HUDEP-2 (cell line): ENCODE results near the gene CNTN4.
"Not testable (repeated sequence)": the region's sequence is repeated elsewhere in the genome, so short reads cannot be mapped to it uniquely, and the experiment has no call there.

Source experiments
- DNase-seq, 76 experiments: peaks; one replicate each; lab custom pipeline; 2025; ENCODE audit not compliant: unreplicated experiment in 76 of 76; lab: John Stamatoyannopoulos, UW

The CNTN4 gene

DNA sequence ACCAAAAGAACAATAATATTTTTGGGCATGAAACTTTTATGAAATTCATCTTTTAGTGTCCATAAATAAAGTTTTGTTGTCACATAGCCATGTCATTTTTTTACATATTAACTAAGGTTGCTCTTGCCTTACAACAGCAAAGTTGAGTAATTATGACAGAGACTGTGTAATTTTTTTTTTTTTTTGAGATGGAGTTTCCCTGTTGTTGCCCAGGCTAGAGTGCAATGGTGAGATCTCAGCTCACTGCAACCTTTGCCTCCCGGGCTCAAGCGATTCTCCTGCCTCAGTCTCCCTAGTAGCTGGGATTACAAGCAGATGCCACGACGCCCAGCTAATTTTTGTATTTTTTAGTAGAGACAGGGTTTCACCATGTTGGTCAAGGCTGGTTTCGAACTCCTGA is 894.5 kb downstream of the CNTN4 start:
- not testable (repeated sequence) for DNase-seq

DNA sequence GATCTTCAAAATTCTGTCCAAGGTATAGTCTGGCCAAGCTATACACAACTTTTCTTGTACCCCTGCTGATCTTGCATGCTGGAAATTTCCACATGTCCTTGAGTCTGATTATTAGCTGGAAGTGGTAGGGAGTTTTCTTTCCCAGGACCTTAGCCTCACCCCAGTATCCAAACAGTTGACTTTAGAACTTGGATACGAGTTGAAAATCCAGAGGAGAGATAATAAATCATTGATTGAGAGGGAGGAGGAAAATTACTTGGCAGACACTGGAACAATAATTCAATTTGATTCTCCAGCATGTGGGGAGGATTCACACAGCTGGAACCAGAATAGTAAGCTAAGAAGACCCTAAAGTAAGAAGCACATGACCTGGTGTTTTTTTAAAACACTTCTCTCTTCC is 895.1 kb downstream of the CNTN4 start:
- no peak for DNase-seq

DNA sequence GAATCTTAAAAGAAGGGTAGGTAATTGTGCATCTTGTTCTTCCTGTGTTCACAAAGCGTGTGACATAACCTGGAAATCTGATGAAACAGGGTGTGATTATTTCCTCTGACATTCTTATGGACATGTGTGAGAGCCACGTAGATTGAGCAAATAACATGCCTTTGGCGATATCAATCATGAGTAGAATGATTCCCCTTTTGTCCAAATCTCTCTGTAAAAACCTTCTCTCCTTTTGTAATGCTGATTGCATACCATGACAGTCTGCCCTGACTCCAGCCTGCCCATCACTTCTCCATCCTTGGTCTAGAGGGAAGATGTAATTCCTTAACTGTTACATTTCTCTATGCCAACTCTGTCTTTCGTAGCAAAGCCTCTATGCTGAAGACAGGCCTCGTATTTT is 896.5 kb downstream of the CNTN4 start:
- no peak for DNase-seq

DNA sequence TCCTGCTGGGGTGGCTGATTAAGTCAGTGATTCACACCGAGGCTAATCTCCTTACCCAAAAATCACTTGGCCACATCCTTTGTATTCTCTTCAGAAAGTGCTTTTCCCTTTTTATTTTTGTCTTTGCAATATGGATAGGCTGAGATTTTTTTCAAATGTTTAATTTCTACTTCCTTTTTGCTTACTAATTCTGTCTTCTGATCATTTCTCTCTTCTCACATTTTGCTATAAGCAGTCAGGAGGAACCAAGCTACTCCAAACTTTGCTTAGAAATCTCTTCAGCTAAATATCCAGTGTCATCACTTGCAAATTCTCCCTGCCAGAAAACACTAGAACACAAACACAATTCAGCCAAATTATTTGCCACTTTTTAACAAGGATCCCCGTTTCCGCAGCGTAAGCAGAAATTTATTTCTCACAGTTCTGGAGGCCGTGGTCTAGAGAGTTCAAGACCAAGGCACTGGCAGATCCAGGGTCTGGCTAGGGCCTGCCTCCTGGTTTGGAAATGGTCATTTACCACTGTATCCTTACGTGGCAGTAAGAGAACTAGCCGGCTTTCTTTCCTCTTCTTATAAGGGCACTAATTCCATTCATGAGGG is 906.6 kb downstream of the CNTN4 start:
- no peak for DNase-seq

DNA sequence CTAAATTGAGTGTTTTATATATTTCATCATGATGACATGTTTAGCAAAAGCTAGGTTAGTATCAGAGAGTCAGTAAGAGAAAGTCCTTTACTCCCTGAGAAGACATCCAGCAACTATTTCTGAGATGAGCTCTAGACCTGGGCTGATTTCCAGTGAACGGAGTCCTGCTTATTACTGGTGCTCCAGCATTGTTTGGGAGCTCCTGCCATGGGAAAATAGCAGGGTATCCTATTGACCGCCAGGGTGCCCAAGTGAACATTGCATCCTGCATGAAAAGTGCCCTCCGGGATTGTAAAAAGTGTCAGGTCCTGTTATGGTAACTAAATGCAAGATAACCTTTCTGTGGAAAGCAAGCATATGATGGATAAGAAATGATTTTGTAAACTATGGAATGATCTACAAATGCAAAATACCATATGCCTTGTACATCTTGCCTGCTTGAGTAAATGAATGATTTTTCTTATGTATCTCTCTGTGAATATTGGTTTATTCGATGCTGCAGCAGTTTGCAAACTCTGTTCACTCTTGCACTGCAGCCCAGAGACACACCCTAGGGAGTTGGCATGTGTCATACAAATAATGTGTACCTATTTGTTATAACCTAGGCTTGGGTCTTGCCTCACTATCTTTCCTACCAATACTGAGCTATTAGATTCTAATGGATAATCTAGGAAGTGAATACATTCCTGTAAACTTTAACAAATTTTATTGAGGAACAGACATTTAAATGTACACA is 914.8 kb downstream of the CNTN4 start:
- no peak for DNase-seq

- peak in 5 of 76 experiments; percentile 0 to 12 (median 2) for DNase-seq
Measured at GRCh38 chr3:3015185-3016089, 916.8 kb downstream of the CNTN4 start.

- no peak for DNase-seq
Measured at GRCh38 chr3:3016226-3016625, 917.6 kb downstream of the CNTN4 start.

DNA sequence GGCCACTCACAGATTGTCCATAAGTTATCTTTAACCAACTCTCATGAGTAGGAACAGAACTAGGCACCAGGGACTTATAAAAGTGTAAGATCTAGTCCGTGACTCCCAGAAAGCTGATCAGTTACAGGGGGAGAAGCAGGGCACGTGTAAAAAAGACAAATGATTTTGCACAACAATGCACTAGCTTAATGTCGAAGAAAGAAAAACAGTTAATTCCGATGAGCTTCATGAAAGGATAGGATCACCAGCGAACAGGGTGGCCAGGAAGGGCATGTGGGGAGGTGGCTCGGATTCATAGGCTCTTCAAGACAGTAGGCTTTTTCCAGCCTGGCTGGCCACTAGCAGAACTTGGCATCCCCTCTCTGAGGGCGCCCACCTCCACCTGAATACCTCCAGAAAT is 921.5 kb downstream of the CNTN4 start:
- no peak for DNase-seq

DNA sequence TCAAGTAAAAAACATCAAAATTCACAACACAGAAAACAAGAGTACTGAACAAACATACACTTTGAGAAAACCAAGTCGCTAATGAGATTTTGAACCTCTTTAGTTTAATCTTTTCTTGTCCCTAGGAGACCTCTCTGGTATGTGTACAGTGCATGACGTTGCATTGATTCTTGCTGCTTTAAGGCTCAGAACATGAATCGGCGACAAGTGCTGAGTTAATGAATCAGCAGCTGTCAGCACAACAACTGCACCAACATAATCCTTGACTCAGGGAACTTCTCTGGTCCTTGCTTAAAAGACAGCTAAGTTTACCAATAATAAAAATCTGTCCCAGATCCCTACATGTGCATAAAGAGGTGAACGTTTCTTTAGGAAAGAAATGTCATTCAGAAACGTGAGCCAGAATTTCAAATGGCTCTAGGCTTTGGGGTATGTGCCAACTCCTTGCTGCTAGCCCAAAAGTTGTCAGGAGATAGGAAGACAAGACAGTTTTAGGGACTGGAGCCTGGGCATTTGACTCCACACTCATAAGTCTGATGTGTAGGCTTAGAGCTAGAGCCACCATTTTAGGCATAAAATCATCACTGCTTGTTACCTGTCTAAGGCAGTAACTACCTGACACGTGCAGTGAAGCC is 924.6 kb downstream of the CNTN4 start:
- no peak for DNase-seq

GRCh38 chr3:3027976-3028567 is 929.4 kb downstream of the CNTN4 start:
- no peak for DNase-seq

- no peak for DNase-seq
Measured at GRCh38 chr3:3031326-3031725, 932.7 kb downstream of the CNTN4 start.

DNA sequence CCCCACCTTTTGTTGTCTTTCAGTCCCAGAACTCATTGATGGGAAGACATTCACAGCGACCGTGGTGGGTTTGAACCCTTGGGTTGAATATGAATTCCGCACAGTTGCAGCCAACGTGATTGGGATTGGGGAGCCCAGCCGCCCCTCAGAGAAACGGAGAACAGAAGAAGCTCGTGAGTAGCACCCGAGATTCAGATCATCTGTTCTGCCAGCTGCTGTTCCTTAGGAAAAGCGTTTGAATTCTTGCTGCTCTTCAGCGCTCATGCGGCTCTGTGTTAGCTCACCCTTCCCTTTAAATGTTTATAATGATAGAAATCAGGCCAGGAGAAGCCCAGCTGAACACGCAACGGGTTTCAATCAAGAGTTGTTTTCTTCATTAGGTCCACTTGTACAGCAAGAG is 938.5 kb downstream of the CNTN4 start:
- no peak for DNase-seq

- no peak for DNase-seq
Measured at GRCh38 chr3:3038201-3038991, 939.7 kb downstream of the CNTN4 start.

DNA sequence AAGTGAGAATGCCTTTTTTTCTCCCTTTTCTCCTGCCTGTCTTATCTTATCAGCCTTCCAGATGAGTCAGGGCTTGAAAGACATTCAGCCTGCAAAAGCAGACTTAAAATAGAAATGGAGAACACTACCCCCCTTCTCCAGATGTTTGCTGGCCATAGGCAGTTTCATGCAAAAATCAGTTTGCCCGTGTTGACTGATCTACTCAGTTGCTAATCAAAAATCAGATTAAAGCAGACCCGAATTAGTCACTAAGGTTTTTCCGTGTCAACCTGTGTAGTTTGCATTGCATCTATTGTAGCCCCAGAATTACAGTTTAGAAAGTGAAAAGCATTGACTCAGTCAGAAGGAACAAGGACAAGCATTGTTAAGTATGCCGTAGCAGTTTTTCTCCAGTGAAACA is 955.3 kb downstream of the CNTN4 start:
- no peak for DNase-seq

- DNase-seq, result no peak
Measured at GRCh38 chr3:3059645-3060044, 961.0 kb downstream of the CNTN4 start.

- no peak for DNase-seq
Measured at GRCh38 chr3:3064297-3064696, 965.6 kb downstream of the CNTN4 start.

DNA sequence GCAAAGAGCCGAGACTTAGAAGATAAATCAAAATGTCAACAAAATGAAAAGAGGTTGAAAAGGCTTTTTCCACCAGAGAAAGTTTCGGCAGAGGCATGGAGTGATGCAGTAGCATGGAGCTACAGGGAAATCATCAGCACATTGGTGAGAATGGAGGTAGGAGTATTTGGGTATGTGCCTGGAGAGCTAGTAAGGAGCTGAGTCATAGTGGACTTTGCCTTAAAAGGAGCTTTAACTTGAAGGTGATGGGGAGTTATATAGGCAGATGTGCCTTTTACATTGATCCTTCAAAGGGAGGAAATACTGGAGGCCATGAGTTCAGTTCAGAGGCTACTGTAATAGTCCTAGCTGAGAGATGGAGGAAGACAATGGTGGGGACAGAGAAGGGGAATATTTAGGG is 967.2 kb downstream of the CNTN4 start:
- no peak for DNase-seq

GRCh38 chr3:3066378-3066777 is 967.7 kb downstream of the CNTN4 start:
- no peak for DNase-seq

DNA sequence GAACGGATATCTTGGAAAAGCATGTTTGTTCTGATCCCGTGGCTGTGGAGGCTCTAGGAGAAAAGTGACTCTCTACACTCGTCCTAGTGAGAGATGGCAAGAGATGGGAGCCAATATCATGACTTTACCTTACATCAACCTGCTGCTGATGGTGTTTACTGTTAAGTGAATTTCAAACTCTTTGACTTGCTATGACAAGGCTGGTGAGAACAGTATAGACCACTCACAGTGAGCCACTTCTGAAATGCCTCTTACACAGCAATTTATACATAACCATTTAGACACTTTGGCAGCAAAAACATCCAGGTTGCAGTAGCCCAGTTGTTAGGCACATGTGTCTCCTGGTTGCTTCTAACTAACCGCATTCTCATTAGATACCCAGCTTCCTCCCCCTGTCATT is 968.2 kb downstream of the CNTN4 start:
- no peak for DNase-seq

DNA sequence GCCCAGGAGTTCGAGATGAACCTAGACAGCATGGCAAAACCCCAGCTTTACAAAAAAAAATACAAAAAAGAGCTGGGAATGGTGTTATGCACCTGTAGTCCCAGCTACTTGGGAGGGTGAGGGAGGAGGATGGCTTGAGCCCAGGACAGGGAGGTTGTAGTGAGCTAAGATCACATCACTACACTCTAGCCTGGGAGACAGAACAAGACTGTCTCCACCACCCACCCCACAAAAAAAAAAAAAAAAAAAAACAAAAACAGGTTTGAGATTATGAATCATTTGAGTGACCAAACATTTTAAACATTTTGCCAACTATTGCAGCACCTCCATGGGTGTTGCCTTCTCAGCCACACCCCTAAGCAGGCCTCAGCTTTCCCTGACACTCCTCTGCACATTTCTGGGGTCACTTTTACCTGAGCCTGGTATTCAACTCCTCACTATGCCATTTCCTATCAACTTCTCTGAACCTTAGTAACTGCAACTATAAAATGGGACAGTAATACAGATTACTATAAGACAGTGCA is 969.8 kb downstream of the CNTN4 start:
- DNase-seq, result no peak
